Right renal cortex interstitium (tissue), 3 donors: ENCODE data around the gene NANOS3. TPM values are rescaled to one million over a fixed set of nuclear protein-coding genes. Genes with fewer than 3 reads are reported as not detected.
A peak's percentile ranks its signal among the peaks of the same experiment; 100 is the strongest.

Source experiments
- DNase-seq, 3 donors: peaks; one replicate each; pipeline ENCODE4 v3.0.0-alpha.2; 2013; ENCODE audit warnings: low read depth in 3 of 3, low spot score in 2 of 3
- polyA plus RNA-seq, 3 donors: library from polyadenylated mRNA; unstranded; fragments of 120-200 nt; gene quantifications; one replicate each; pipeline ENCODE4 v1.2.1, GENCODE V29; 2013; ENCODE audit not compliant: insufficient read length in 3 of 3

NANOS3 gene
- polyA plus RNA-seq, 3 donors: 0.76 to 1.1 (median 0.89) TPM

- DNase-seq: peak in 2 of 3 donors; percentile 85 to 88
Observed at GRCh38 chr19:13861714-13862531, 15.0 kb upstream of the NANOS3 start.

DNA sequence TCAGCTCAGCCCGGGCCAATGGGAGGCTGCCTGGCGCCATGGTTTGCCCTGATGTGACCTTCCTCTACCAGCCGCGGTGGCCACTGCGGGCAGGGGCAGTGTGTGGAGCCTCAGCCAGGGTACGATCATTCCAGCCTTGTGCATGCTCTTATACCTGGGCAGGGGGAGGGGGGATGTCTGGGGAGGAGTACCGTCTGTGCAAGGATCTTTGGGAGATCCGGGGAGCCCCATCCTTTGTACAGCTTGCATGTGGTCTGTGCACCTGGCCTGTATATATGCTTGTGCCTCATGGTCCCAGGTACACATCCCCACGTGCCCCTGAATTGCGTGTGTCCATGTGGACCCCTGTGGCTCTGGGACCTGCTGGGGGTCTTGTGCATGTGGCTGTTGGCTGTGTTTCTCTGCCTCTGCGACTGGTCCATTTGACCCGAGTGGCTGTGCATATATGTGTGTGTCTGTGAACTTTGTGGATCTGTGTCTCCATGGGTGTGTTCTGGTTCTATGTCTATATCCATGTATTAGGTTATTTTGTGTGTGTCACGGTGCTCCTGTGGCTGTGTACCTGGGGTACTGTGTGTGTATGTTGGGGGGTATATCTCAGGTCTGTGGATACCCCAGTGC, 12.8 kb upstream of the NANOS3 start:
- no peak for DNase-seq

DNA sequence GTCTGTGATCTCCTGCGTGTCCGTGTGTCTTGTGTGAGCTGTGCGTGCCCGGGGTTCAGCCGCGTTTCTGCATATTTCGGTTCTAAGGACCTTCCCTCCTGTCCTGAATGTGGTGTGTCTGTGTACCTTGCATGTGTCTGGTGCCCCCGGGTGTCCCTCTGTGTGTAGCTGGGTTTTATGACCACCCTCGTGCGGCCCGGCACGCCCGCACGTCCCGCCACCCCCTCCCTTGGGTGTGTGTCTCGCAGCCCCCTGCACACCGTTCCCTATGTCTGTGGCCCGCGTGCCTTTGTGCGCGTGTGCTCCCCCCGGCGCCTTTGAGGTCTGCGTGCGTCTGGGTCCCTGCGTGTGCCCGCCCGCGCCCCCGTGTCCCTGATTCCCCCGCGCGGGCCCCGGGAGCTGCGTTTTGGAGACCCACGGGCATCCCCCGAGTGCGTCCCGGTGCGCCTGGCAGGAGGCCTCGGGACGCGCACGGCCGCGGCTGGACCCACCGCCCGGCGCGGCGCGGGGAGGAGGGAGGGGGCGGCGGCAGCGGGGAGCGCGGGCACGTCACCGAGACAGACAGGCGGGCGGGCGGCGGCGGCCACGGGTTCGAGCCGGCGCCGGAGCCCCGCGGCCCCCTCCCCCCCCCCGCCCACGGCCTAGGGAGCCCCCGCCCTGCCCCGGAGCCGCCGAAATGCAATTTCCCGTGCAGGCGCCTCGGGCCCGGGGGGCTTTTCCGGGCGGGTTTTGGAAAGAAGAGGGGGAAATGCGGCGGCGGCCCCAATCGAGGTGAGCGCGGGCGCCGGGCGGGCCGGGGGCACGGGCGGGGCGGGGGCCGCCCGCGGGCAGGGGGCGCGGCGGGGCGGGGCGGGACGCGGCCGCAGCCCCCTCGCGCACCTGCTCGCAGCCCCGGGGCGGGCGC, 12.0 kb upstream of the NANOS3 start:
- no peak for DNase-seq

GRCh38 chr19:13865571-13866462, 11.1 kb upstream of the NANOS3 start:
- DNase-seq: no peak

- no peak for DNase-seq
Observed at GRCh38 chr19:13866463-13867046, 10.4 kb upstream of the NANOS3 start.

- DNase-seq: no peak
Observed at GRCh38 chr19:13868663-13869062, 8.3 kb upstream of the NANOS3 start.

- no peak for DNase-seq
Observed at GRCh38 chr19:13869281-13869680, 7.7 kb upstream of the NANOS3 start.

GRCh38 chr19:13870873-13871272, 6.1 kb upstream of the NANOS3 start:
- no peak for DNase-seq

DNA sequence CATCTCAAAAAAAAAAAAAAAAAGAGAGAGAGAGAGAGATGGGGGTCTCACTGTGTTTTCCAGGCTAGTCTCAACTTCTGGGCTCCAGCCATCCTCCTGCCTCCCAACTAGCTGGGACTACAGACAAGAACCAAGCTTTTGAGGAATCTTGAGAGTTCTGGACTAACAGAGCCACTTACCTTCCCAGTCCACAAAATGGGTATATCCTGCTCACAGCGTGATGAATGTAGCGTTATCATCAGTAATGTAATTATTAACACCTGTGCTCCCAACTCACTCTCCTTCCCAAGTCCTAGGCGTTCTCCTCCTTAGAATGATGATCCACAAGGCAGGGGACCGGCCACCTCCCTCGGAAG, 4.6 kb upstream of the NANOS3 start:
- no peak for DNase-seq

DNA sequence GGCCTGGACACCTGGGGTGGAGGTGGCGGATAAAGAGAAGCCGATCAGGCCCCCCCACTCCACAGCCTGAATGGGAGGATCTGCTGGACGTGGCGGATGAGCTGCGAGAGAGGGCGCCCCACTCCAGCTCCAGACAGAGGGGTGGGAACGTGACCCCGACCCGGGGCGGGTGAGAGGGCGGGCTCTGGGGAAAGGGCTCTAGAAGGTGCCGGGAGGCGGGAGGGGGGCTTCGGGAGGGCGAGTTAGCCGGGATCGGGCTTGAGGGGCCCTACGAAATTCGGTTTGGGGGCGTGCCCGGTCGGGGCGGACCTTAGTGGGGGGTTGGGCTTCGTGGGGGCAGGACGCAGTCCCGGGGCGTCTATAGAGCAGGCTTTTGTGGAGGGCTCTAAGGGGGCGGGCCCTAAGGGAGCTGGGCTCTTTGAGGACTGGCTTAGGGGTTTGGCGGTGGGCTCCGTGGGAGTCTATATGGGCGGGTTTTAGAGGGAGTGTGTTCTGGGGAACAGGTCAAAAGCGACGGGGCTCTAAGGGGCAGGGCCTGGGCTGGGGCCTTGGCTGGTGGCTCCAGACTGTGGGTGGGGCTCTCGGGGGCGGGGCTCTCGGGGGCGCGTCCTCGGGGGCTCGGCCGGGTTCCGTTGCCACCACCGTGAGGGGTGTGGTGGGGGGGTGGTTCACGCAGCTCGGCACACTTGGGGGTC, 4.1 kb upstream of the NANOS3 start:
- no peak for DNase-seq

DNA sequence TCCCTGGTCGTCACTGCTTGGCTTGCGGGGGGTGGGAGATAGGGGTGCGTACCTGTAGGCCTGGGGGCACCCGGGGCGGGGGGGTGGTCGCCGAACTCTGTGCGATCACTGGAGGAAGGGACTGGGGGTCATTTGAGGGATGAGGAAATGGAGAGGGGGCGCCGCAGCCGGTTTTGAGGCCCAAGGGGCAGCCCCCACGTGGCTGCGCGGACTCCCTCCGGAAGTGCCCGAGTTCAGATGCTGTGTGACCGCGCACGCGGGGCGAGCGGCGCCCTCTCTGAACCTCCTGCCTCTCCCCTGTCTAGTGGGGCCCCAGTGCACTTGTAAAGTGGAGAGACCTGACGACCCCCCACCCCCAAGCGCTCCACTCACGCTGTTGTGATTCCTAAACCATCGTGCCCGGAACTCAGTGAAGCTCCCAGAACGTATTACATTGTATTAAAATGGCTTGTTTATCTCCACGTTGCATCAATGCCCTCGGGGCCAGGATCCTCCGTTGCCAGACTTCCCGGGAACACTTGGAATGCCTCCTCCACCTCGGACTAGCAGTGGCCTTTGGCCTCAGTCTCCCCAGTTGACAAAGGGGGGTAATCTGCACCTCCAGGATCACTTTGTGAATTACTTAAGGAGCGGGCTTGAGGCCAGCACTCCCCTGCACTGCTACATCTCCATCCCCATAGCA, 3.0 kb upstream of the NANOS3 start:
- no peak for DNase-seq

DNA sequence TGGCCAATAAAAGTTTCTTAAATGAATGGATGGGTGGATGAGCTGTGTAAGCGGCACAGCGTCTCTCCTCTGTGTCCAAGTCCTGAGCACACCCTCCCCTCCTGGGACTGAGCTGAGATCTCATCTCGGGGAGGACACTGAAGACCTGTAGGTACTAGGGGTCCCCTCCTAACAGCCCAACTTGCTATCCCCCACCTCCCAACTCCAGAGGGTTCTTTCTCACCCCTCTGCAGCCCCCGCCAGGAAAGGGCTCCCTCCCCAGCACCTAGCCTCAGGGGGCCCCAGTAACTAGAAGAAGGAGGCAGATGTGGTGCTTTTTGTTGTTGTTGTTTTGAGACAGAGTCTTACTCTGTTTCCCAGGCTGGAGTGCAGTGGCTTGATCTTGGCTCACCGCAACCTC, 1.1 kb upstream of the NANOS3 start:
- no peak for DNase-seq

- DNase-seq: no peak
Observed at GRCh38 chr19:13877303-13877702, 369 bp downstream of the NANOS3 start.

- peak; percentile 83 to 85 (median 84) for DNase-seq
Observed at GRCh38 chr19:13880059-13881043, 3.4 kb downstream of the NANOS3 start.

DNA sequence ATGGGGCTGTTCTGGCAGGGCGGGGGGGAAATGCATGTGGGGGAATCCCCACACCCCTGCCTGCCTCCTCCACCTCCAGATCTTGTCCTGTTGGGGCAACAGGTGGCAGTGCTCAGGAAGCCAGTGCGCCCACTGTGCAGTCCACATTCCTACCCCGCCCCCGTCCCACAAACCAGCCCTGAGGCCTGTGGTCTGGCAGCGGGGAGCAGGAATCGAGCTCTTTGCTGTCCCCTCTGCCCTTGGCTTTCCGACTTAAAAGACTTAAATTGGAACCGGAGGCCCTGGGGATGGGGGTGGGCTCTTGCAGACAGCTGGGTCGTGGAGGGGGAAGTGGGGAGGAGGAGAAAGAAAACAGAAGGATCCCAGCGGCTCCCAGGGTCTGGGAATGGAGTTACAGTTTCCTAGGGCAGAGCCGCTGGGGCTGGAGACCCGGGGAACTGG, 4.3 kb downstream of the NANOS3 start:
- DNase-seq: no peak

DNA sequence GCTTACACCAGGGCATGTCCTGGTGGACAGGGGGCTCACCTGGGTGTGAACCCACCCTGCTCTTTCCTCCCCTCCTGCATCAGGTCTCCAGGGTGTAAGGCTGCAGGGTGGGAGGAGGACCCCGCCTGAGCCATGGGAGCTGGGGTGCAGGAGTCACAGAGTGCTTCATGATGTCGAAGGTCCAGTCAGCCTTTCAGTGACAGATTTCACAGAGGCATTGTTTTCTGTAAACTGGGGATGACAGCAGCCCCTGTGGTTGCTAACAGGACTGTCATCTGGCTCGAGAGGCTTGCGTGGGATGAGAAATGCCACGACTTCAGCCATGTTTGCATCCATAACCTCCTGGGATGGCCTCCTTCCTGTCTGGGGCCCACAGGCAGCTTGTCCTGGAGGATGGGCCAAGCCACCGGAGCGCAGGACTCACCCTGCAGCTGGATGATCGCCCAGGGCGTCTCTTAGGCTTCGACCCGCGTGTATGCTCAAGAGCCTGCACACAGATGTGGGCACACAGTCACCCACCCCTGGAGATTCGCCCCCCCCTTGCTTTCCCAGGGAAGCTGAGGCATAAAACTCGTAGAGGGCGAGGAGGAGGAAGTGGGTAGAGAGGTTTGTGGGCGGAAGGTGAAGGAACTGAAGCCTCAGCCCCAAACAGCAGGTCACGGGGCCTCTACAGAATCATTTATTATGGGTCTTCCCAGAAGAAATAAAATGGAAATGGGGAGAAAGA, 4.9 kb downstream of the NANOS3 start:
- no peak for DNase-seq

- DNase-seq: no peak
Observed at GRCh38 chr19:13882419-13882795, 5.5 kb downstream of the NANOS3 start.
